ENCODE results near the gene KIF26A. TPM values are rescaled to one million over a fixed set of nuclear protein-coding genes. Genes with fewer than 3 reads are reported as not detected.

The KIF26A gene
- total and polyA plus RNA-seq, 2 of the 13 experiments (the other 11 are each of a cell fraction or from before 2014, with no cell fraction given) = not detected

DNA sequence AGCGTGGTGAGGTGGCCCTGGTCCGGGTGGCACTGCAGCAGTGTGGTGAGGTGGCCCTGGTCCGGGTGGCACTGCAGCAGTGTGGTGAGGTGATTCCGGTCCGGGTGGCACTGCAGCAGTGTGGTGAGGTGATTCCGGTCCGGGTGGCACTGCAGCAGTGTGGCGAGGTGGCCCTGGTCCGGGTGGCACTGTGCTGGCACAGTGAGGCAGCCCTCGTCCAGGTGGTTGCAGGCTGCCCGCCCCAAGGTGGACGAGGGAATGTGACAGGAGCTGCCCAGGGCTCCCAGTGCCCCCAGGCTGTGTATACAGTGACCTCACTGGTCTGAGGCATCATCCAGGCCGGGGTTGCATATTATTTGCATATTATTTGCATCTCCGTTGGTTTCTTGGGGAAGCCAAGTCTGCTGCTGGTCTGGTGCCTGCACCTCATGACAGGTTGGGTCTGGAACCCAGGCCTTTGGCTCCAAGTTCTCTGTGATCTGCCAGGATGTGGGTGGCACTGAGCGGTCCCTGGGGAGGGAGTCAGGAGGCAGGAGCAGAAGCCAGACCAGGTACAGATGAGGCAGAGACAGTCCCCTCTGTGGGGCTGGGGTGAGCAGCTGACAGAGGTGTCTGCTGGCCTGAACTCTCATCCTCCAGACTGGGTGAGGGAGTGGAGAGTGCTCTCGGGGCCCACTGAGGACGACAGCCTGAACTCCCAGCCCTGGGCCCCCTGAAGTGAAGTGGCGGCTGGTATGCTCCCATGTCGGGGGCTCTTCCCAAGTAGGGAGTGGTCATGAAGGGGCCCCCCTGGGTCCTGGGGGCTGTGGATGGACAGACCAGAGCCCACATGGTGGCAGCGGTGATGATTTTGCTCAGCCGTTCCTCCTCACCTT, 79.3 kb downstream of the KIF26A start (continued):
- TF ChIP-seq, protein P1, sequence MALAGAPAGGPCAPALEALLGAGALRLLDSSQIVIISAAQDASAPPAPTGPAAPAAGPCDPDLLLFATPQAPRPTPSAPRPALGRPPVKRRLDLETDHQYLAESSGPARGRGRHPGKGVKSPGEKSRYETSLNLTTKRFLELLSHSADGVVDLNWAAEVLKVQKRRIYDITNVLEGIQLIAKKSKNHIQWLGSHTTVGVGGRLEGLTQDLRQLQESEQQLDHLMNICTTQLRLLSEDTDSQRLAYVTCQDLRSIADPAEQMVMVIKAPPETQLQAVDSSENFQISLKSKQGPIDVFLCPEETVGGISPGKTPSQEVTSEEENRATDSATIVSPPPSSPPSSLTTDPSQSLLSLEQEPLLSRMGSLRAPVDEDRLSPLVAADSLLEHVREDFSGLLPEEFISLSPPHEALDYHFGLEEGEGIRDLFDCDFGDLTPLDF (CRISPR knock-in tag; IDR thresholded peaks at IDR 0.05) = no peak
- TF ChIP-seq ZNF670 (CRISPR knock-in tag; IDR thresholded peaks at IDR 0.05; ENCODE audit: borderline replicate concordance) (no peak), PHF8 (CRISPR knock-in tag; IDR thresholded peaks at IDR 0.05) (no peak)

- Histone ChIP-seq H3K79me2 (ENCODE audit: insufficient read depth, low read length) (no peaks in the 10 kb centered on the region), H3K4me3 (replicated peaks in 1 of 3; ENCODE audit: insufficient read depth in 1 of 3, low read depth in 2 of 3, low read length in 3 of 3) (no peak overlapping the region), H3K27ac (ENCODE audit: extremely low read length, insufficient read depth, low read length) (no peak overlapping the region), H3K27me3 (ENCODE audit: control insufficient read depth in 1 of 2, insufficient read depth in 2 of 2, low read length in 2 of 2) (peaks cover 2 to 36% of the 10 kb centered on the region in 2 experiments; a peak in 4 of 5 replicates), H2AFZ (ENCODE audit: low read length) (no peak overlapping the region), H3K9ac (ENCODE audit: insufficient read depth, low read depth, low read length) (no peak overlapping the region), H3K9me3 (ENCODE audit: low read length) (no peaks in the 10 kb centered on the region), H3K36me3 (replicated peaks in 1 of 2; ENCODE audit: control insufficient read depth in 1 of 2, insufficient read depth in 2 of 2, low read length in 2 of 2) (no peaks in the 10 kb centered on the region), H4K20me1 (ENCODE audit: insufficient read depth, low read length) (no peaks in the 10 kb centered on the region), H3K4me1 (ENCODE audit: insufficient read depth, low read length) (peaks cover 10% of the 10 kb centered on the region), H3K4me2 (ENCODE audit: low read depth, low read length) (no peak overlapping the region)
- in situ Hi-C loops (cut with HindIII; ENCODE audit: extremely low pct_ligation_motif_present, low pct_unique_long_range_greater_than_20kb) = no loop called here
- no TSS peak for BruUV-seq (replicated peaks)
- ChIA-PET CTCF (ENCODE audit: low intra/inter-chr PET ratio, low total read pairs) (no interaction called here), POLR2A (no interaction called here)
- no peak for ATAC-seq
- 25% methylated on average over 3 of the region's 22 CpGs for WGBS (ENCODE audit: low lambda C conversion rate)
- DNase-seq (ENCODE audit: low spot score) = no peak
- FAIRE-seq = no peak
- intact Hi-C loops (cut with micrococcal nuclease; ENCODE audit: unreplicated experiment) = no loop called here
- TF ChIP-seq, protein P2, sequence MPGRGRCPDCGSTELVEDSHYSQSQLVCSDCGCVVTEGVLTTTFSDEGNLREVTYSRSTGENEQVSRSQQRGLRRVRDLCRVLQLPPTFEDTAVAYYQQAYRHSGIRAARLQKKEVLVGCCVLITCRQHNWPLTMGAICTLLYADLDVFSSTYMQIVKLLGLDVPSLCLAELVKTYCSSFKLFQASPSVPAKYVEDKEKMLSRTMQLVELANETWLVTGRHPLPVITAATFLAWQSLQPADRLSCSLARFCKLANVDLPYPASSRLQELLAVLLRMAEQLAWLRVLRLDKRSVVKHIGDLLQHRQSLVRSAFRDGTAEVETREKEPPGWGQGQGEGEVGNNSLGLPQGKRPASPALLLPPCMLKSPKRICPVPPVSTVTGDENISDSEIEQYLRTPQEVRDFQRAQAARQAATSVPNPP (CRISPR knock-in tag; IDR thresholded peaks at IDR 0.05) = no peak
- TF ChIP-seq ZNF512 (CRISPR knock-in tag; IDR thresholded peaks at IDR 0.05) (no peak), DMTF1 (CRISPR knock-in tag; IDR thresholded peaks at IDR 0.05) (no peak), IRX3 (CRISPR knock-in tag; IDR thresholded peaks at IDR 0.05; ENCODE audit: borderline replicate concordance, low read depth) (no peak)
- TF ChIP-seq, protein P3, sequence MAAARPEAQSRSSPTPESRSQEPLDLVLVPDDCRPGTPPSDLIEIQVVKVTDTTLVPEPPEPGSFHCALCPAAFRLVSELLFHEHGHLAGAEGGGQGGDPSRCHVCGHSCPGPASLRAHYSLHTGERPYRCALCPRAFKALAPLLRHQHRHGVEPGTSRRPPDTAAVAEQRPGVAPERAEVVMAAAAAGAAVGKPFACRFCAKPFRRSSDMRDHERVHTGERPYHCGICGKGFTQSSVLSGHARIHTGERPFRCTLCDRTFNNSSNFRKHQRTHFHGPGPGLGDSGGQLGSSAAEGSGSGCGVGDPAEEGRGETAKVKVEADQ (CRISPR knock-in tag; IDR thresholded peaks at IDR 0.05; ENCODE audit: borderline replicate concordance) = no peak
- TF ChIP-seq, protein P4, sequence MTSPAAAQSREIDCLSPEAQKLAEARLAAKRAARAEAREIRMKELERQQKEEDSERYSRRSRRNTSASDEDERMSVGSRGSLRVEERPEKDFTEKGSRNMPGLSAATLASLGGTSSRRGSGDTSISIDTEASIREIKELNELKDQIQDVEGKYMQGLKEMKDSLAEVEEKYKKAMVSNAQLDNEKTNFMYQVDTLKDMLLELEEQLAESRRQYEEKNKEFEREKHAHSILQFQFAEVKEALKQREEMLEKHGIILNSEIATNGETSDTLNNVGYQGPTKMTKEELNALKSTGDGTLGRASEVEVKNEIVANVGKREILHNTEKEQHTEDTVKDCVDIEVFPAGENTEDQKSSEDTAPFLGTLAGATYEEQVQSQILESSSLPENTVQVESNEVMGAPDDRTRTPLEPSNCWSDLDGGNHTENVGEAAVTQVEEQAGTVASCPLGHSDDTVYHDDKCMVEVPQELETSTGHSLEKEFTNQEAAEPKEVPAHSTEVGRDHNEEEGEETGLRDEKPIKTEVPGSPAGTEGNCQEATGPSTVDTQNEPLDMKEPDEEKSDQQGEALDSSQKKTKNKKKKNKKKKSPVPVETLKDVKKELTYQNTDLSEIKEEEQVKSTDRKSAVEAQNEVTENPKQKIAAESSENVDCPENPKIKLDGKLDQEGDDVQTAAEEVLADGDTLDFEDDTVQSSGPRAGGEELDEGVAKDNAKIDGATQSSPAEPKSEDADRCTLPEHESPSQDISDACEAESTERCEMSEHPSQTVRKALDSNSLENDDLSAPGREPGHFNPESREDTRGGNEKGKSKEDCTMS (CRISPR knock-in tag; conservative IDR thresholded peaks at IDR 0.05) = no peak
Measured at GRCh38 chr14:104218361-104219180, 80.2 kb downstream of the KIF26A start.

All from HepG2 (cell line).